GM10266 (cell line): Measurements from ENCODE around the gene F8A2.
A peak's percentile ranks its signal among the peaks of the same experiment; 100 is the strongest.
"Not testable (repeated sequence)": the region's sequence is repeated elsewhere in the genome, so short reads cannot be mapped to it uniquely, and the experiment has no call there.

ENCODE experiments used
- DNase-seq: peaks from one replicate; pipeline ENCODE4 v3.0.0; 2012; ENCODE audit errors: extremely low spot score
- CTCF ChIP-seq: IDR thresholded peaks from 2 replicates; pipeline ENCODE4 v1.5.1; 2012; ENCODE audit warnings: mild to moderate bottlenecking, low read depth; ENCODE audit not compliant: control insufficient read depth, insufficient read depth; ENCODE audit errors: missing control alignments

Gene F8A2

GRCh38 chrX:155381843-155382528 is at the start of gene F8A2:
Gene F8A2, plus strand, starts transcription at chrX:155382095. Its CDS starts 20 bp downstream, at chrX:155382115.
- not testable (repeated sequence) for DNase-seq

- no peak for DNase-seq
- no peak for TF ChIP-seq CTCF
Measured at GRCh38 chrX:155333544-155334100, 48.3 kb upstream of the F8A2 start.

GRCh38 chrX:155334486-155335336 is 47.2 kb upstream of the F8A2 start, which contains the start of gene CLIC2:
Gene CLIC2, minus strand, starts transcription at chrX:155334614. Its CDS starts 187 bp downstream, at chrX:155334427.
- TF ChIP-seq CTCF = no peak
- peak; percentile 2 for DNase-seq

GRCh38 chrX:155335337-155335712 is 46.6 kb upstream of the F8A2 start:
- not testable (repeated sequence) for DNase-seq

GRCh38 chrX:155345689-155346088 is 36.2 kb upstream of the F8A2 start:
- not testable (repeated sequence) for DNase-seq

GRCh38 chrX:155349448-155349847 is 32.4 kb upstream of the F8A2 start:
- DNase-seq = not testable (repeated sequence)

- not testable (repeated sequence) for DNase-seq
Measured at GRCh38 chrX:155363712-155364111, 18.2 kb upstream of the F8A2 start.

GRCh38 chrX:155373777-155374458 is 8.0 kb upstream of the F8A2 start:
- not testable (repeated sequence) for DNase-seq

- DNase-seq = not testable (repeated sequence)
Measured at GRCh38 chrX:155379802-155380201, 2.1 kb upstream of the F8A2 start.

GRCh38 chrX:155382529-155382967 is 653 bp downstream of the F8A2 start:
- DNase-seq = not testable (repeated sequence)

GRCh38 chrX:155389634-155390033 is 7.7 kb downstream of the F8A2 start:
- no peak for TF ChIP-seq CTCF
- DNase-seq = no peak

GRCh38 chrX:155394747-155395276 is 12.9 kb downstream of the F8A2 start:
- not testable (repeated sequence) for DNase-seq
